Sigmoid colon (tissue), 7 donors: Measurements from ENCODE around the gene KAZN. TPM values are rescaled to one million over a fixed set of nuclear protein-coding genes. Genes with fewer than 3 reads are reported as not detected.

Source experiments
- DNase-seq: peaks from one replicate; pipeline ENCODE4 v3.0.0-alpha.2; 2019
- H3K27ac ChIP-seq, 4 donors: fragments of 200-600 bp; sonication (generic); one replicate each; pipeline ENCODE4 v1.5.1; 2016 to 2019; ENCODE audit warnings: mild to moderate bottlenecking in 1 of 4
- H3K27me3 ChIP-seq, 3 donors: fragments of 200-600 bp; sonication (generic); one replicate each; pipeline ENCODE4 v1.5.1; 2019; ENCODE audit warnings: mild to moderate bottlenecking in 1 of 3
- H3K36me3 ChIP-seq, 4 donors: fragments of 200-600 bp; sonication (generic); one replicate each; pipeline ENCODE4 v1.5.1; 2016 to 2019
- H3K4me1 ChIP-seq, 4 donors: fragments of 200-600 bp; sonication (generic); one replicate each; pipeline ENCODE4 v1.5.1; 2017 to 2019
- H3K4me3 ChIP-seq, 4 donors: fragments of 200-600 bp; sonication (generic); one replicate each; pipeline ENCODE4 v1.5.1; 2017 to 2019; ENCODE audit warnings: mild to moderate bottlenecking in 2 of 4, moderate library complexity in 1 of 4
- H3K9me3 ChIP-seq, 4 donors: fragments of 200-600 bp in 3 of 4; sonication (generic) in 3 of 4; one replicate each; pipeline versions ENCODE4 v1.5.1 to v1.6.1; 2013 to 2019
- EP300 ChIP-seq, 4 donors: sonication (generic); formaldehyde crosslinking; IDR thresholded peaks; one replicate each; pipeline ENCODE4 v1.6.1; 2017; ENCODE audit warnings: antibody characterized with exemption in 4 of 4
- POLR2A ChIP-seq, 2 donors: fragments of 450-650 bp; IDR thresholded peaks; one replicate each; pipeline ENCODE4 v1.6.1; 2016; ENCODE audit warnings: antibody characterized with exemption in 2 of 2, mild to moderate bottlenecking in 2 of 2, moderate library complexity in 2 of 2
- POLR2AphosphoS5 ChIP-seq, 4 donors: sonication (generic); formaldehyde crosslinking; IDR thresholded peaks; one replicate each; pipeline ENCODE4 v1.6.1; 2017; ENCODE audit warnings: antibody characterized with exemption in 4 of 4
- WGBS, 2 donors: extraction: QIAGEN DNeasy Blood & Tissue Kit; methylation state at CpG; one replicate each; pipeline ENCODE4 v1.1.7; 2013; 5-methylcytosine and 5-hydroxymethylcytosine counted together
- intact Hi-C: fragments of 100-400 bp; cut with DNase I; formaldehyde crosslinking; loops from one replicate; pipeline ENCODE4 v1.15.1; 2023
- polyA plus RNA-seq, 3 donors: library from polyadenylated mRNA; stranded (reverse); fragments of 200-250 nt; gene quantifications; one replicate each; pipeline ENCODE4 v1.2.3, GENCODE V29; 2013
- total RNA-seq, 4 donors: library from RNA; depleted of rRNA; stranded (reverse); fragments of >200 nt; gene quantifications; one replicate each; pipeline ENCODE4 v1.1.0, GENCODE V29; 2016
- TF ChIP-seq, protein P1 (sequence below), 4 experiments: fragments of 450-650 bp in 3 of 4; fragments of 200-600 bp in 1 of 4; IDR thresholded peaks; one replicate each; pipeline ENCODE4 v1.5.1; 2016 to 2019; ENCODE audit warnings: antibody characterized with exemption in 4 of 4, mild to moderate bottlenecking in 3 of 4, moderate library complexity in 2 of 4
- donor health status: healthy with polysubstance abuse.
- donor health status: Bipolar disorder and iron deficiency.
- donor health status: healthy.

The KAZN gene
- total and polyA plus RNA-seq, 7 donors = 2.5 to 11.4 (median 5.6) TPM

DNA sequence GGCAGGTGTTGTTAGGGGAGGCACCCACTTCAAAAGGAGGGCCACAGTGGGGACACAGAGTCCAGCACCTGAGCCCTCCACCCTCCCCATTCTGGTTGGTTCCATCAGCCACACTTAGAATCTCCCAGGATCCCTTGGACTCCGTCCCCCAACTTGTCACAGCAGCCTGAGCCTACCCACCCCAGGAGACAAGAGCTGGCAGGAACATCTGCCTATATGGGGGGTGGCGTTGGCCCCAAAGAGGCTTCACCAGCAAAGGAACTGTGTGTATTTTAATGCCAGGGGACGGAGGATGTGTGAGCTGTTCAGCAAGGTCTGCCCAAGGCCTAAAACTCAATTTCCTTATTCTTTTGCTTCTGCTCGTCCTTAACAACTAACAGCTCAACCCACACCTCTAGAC is 468.7 kb downstream of the KAZN start:
- intact Hi-C loops = no loop called here
- no peak for DNase-seq
- WGBS, 2 donors = 88 to 89% methylated on average over 4 of the region's 4 CpGs
- Histone ChIP-seq H3K9me3 (peaks cover 0 to 4% (median 1%) of the 10 kb centered on the region in 4 donors), H3K36me3 (peaks cover 0 to 19% (median 0%) of the 10 kb centered on the region in 4 donors), H3K27ac (peak overlapping the region in 2 of 4 donors; percentile 20 to 31), H3K27me3 (no peaks in the 10 kb centered on the region), H3K4me1 (no peaks in the 10 kb centered on the region), H3K4me3 (no peak overlapping the region)
- TF ChIP-seq, protein P1, sequence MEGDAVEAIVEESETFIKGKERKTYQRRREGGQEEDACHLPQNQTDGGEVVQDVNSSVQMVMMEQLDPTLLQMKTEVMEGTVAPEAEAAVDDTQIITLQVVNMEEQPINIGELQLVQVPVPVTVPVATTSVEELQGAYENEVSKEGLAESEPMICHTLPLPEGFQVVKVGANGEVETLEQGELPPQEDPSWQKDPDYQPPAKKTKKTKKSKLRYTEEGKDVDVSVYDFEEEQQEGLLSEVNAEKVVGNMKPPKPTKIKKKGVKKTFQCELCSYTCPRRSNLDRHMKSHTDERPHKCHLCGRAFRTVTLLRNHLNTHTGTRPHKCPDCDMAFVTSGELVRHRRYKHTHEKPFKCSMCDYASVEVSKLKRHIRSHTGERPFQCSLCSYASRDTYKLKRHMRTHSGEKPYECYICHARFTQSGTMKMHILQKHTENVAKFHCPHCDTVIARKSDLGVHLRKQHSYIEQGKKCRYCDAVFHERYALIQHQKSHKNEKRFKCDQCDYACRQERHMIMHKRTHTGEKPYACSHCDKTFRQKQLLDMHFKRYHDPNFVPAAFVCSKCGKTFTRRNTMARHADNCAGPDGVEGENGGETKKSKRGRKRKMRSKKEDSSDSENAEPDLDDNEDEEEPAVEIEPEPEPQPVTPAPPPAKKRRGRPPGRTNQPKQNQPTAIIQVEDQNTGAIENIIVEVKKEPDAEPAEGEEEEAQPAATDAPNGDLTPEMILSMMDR (IDR thresholded peaks at IDR 0.05) = no peak
- no peak for TF ChIP-seq POLR2AphosphoS5 (IDR thresholded peaks at IDR 0.05)
- TF ChIP-seq POLR2A (IDR thresholded peaks at IDR 0.05) = no peak
- TF ChIP-seq EP300 (IDR thresholded peaks at IDR 0.05) = no peak

DNA sequence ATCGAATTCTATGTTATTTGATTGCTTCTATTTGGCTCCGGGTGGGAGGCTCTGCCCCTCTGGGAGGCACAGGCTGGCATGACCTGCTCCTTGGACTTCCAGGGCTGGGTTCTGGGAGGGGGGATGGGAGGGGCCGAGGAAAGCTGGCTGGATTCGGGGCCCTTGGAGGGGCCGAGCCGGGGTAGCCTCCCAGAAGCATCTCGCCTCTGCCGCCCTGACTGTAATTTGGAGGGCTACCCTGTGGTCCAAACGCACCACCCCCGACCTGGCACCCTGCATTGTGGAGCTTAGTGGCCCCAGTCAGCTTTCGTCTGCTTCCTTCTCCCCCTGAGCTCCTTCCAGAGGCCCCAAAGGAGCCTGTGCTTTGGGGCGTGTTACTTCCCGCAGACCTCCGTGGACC is 469.7 kb downstream of the KAZN start:
- no peaks in the 10 kb centered on the region for H3K9me3 ChIP-seq
- H3K27me3 ChIP-seq = no peaks in the 10 kb centered on the region
- no peak for TF ChIP-seq EP300 (IDR thresholded peaks at IDR 0.05)
- TF ChIP-seq, protein P1 (IDR thresholded peaks at IDR 0.05) = no peak
- no peak for TF ChIP-seq POLR2A (IDR thresholded peaks at IDR 0.05)
- no peak for TF ChIP-seq POLR2AphosphoS5 (IDR thresholded peaks at IDR 0.05)
- no peak for DNase-seq
- no peak overlapping the region for H3K4me3 ChIP-seq
- no peak overlapping the region for H3K27ac ChIP-seq
- no peaks in the 10 kb centered on the region for H3K4me1 ChIP-seq
- WGBS, 2 donors = 91 to 94% methylated on average over 14 of the region's 14 CpGs
- peaks cover 0 to 19% (median 0%) of the 10 kb centered on the region in 4 donors for H3K36me3 ChIP-seq
- intact Hi-C loops = no loop called here

DNA sequence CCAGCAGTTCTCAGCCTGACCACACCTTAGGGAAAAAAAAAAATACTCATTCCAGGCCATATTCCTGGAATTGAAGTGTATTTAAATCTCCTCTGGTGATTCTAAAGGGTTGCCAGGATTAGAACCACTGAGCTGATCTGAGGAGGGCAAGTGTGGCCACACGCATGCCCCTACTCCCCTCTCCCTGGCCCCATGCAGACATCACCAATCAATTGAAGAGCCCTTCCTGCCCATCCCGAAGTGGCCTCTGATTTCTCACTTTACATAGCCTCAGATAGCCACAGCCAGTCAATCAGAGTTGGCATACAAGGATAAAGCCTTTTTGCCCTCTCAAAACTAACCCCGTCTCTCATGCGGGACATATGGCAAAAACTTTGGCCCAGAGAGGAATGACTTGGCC is 470.5 kb downstream of the KAZN start:
- peaks cover 0 to 11% (median 0%) of the 10 kb centered on the region in 4 donors for H3K36me3 ChIP-seq
- H3K27me3 ChIP-seq = no peaks in the 10 kb centered on the region
- no peak overlapping the region for H3K4me3 ChIP-seq
- intact Hi-C loops = no loop called here
- H3K27ac ChIP-seq = no peak overlapping the region
- H3K9me3 ChIP-seq = no peaks in the 10 kb centered on the region
- no peaks in the 10 kb centered on the region for H3K4me1 ChIP-seq
- no peak for DNase-seq
- no peak for TF ChIP-seq EP300 (IDR thresholded peaks at IDR 0.05)
- TF ChIP-seq POLR2AphosphoS5 (IDR thresholded peaks at IDR 0.05) = no peak
- TF ChIP-seq, protein P1 (IDR thresholded peaks at IDR 0.05) = no peak
- no peak for TF ChIP-seq POLR2A (IDR thresholded peaks at IDR 0.05)
- 90 to 91% methylated on average over 4 of the region's 4 CpGs for WGBS, 2 donors

DNA sequence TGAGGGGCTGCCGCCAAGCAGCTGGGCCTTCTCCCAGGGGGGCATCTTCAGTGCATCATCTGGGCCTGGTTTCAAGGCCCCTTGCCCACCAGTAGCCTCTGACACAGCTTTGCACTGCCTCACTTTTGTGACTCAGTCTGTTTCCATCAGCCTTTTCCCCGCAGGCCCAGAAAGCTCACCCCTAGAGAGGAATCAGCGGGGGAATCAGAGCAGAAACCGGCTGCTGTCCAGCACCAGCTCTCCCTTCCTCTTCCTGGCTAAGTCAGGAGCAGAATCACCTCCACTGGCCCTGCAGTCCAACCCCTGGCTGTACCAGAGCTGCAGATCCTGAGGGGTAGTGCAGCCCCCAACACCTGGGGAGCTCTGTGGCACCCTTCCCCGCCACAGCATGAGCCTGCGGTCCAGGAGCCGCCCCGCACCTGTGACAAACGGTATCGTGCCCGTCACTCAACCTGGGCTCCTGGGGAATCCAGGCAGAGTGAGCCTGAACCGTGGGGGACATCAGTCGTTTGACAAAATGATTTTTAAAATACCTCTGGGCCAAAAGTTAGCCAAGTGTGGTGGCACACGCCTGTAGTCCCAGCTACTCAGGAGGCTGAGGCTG is 471.8 kb downstream of the KAZN start:
- 91 to 93% methylated on average over 14 of the region's 14 CpGs for WGBS, 2 donors
- no peak for DNase-seq
- Histone ChIP-seq H3K27me3 (no peaks in the 10 kb centered on the region), H3K4me1 (no peaks in the 10 kb centered on the region), H3K27ac (no peak overlapping the region), H3K9me3 (no peaks in the 10 kb centered on the region), H3K36me3 (peaks cover 0 to 8% (median 0%) of the 10 kb centered on the region in 4 donors), H3K4me3 (no peak overlapping the region)
- TF ChIP-seq POLR2AphosphoS5 (IDR thresholded peaks at IDR 0.05) (no peak), POLR2A (IDR thresholded peaks at IDR 0.05) (no peak), EP300 (IDR thresholded peaks at IDR 0.05) (no peak)
- TF ChIP-seq, protein P1 (IDR thresholded peaks at IDR 0.05) = no peak
- intact Hi-C loops = no loop called here

DNA sequence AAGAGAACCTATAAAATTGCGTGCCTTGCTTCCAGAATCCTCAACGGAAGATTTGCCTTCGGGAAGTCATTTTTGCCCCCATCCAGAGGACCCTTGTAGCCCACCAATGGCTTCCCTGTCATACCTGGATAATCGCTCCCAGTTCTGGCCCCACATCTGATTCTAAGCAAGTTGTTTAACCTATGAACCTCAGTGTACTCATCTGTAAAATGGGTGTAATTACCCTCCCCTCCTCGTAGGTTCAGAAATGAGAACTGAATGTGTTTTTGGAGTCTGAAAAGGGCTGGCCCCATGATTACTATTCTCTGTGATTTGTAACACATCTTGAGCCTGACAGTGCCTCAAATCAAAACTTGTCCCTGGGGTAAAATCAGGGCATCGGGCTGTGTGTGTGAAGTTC is 473.5 kb downstream of the KAZN start:
- 94 to 95% methylated on average over 6 of the region's 6 CpGs for WGBS, 2 donors

More for the DNA sequence above, 473.5 kb downstream of the KAZN start:
- TF ChIP-seq POLR2A (IDR thresholded peaks at IDR 0.05) = no peak
- TF ChIP-seq, protein P1 (IDR thresholded peaks at IDR 0.05) = no peak
- TF ChIP-seq EP300 (IDR thresholded peaks at IDR 0.05) = no peak
- no peak for TF ChIP-seq POLR2AphosphoS5 (IDR thresholded peaks at IDR 0.05)
- no peaks in the 10 kb centered on the region for H3K27me3 ChIP-seq
- peaks cover 0 to 4% (median 0%) of the 10 kb centered on the region in 4 donors for H3K4me1 ChIP-seq
- H3K27ac ChIP-seq = no peak overlapping the region
- H3K9me3 ChIP-seq = no peaks in the 10 kb centered on the region
- intact Hi-C loops = no loop called here
- no peaks in the 10 kb centered on the region for H3K36me3 ChIP-seq
- DNase-seq = no peak
- no peak overlapping the region for H3K4me3 ChIP-seq
